HEK293T (cell line): ENCODE data around the gene RFTN2.

Experiments used
- BHLHE40 ChIP-seq: fragments of 450-650 bp; IDR thresholded peaks from 2 replicates; pipeline ENCODE4 v1.6.1; 2016; ENCODE audit warnings: mild to moderate bottlenecking, moderate library complexity, borderline replicate concordance
- ELF4 ChIP-seq: fragments of 450-650 bp; IDR thresholded peaks from 2 replicates; pipeline ENCODE4 v1.6.1; 2017; ENCODE audit warnings: antibody characterized with exemption
- FOXK2 ChIP-seq: fragments of 450-650 bp; IDR thresholded peaks from 2 replicates; pipeline ENCODE4 v1.6.1; 2016; ENCODE audit warnings: mild to moderate bottlenecking
- HDGF ChIP-seq: fragments of 450-650 bp; IDR thresholded peaks from 2 replicates; pipeline ENCODE4 v1.6.1; 2017; ENCODE audit warnings: antibody characterized with exemption, borderline replicate concordance
- LEF1 ChIP-seq: fragments of 450-650 bp; IDR thresholded peaks from 2 replicates; pipeline ENCODE4 v1.6.1; 2017; ENCODE audit warnings: mild to moderate bottlenecking, borderline replicate concordance
- NFRKB ChIP-seq: fragments of 450-650 bp; IDR thresholded peaks from 2 replicates; pipeline ENCODE4 v1.6.1; 2016; ENCODE audit warnings: mild to moderate bottlenecking, moderate library complexity
- SP1 ChIP-seq: fragments of 450-650 bp; IDR thresholded peaks from 2 replicates; pipeline ENCODE4 v1.6.1; 2017
- TARDBP ChIP-seq: fragments of 450-650 bp; IDR thresholded peaks from 2 replicates; pipeline ENCODE4 v1.6.1; 2016
- ZNF384 ChIP-seq: fragments of 450-650 bp; IDR thresholded peaks from 2 replicates; pipeline ENCODE4 v1.6.1; 2016

DNA sequence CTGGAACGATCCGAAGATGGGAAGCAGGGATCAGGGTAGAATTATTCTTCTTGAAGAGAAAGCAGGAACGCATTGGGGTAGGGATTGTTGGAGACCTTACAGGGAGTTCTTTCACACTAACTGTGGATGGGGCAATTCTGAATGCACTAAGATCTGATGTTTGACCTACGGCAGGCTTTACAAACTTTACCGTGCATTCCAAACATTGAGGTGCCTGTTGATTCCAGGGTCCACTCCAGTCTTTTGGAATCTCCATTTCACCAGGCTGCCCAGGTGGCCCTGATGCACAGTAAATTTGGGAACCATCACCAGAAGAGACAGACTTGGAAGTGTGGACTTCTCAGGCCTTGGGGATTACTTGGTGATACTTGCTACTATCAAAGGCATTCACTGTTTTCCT lies 76.9 kb downstream of the RFTN2 start:
- TF ChIP-seq TARDBP (no peak), LEF1 (no peak), SP1 (no peak), FOXK2 (no peak), HDGF (no peak), NFRKB (no peak), ELF4 (no peak), BHLHE40 (no peak), ZNF384 (no peak)
